ENCODE data around the gene CFAP61. TPM values are rescaled to one million over a fixed set of nuclear protein-coding genes. Genes with fewer than 3 reads are reported as not detected.
"Not testable (repeated sequence)": the region's sequence is repeated elsewhere in the genome, so short reads cannot be mapped to it uniquely, and the experiment has no call there.

Gene CFAP61
- total RNA-seq, 1 experiment from 2014 or later = 0.19 TPM

DNA sequence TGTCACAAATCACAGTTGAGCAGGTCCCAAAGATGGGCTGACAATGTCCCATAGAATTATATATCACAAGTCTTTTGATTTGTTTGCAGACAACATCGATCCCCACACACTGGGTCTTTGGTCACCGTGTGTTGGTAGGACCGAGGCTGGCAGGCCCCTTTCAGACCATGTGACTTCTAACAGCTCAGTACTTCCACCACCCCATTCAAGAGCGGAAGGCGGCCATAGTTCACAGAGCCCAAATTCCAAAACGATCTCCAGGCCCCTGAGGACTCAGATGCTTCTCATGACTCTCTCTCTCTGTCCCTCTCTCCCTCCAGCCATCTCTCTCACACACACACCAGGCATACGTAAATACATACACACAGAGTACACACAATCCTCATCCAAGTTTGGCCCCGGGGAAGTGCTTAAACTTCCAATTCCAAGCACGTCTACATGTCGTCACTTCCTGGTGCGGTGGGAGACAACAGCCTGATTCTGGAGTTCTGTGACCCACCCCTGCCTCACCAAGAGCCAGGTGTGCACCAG lies 159.7 kb downstream of the CFAP61 start:
- Histone ChIP-seq H3K27me3 (ENCODE audit: low read length) (no peaks in the 10 kb centered on the region), H3K4me1 (ENCODE audit: low read length) (peaks cover 8% of the 10 kb centered on the region), H3K27ac (ENCODE audit: low read length) (no peak overlapping the region), H3K79me2 (ENCODE audit: low read length) (no peaks in the 10 kb centered on the region), H3K9me3 (ENCODE audit: low read length) (no peaks in the 10 kb centered on the region), H4K20me1 (ENCODE audit: insufficient read depth, low read depth, low read length) (no peaks in the 10 kb centered on the region), H2AFZ (ENCODE audit: low read length) (no peak overlapping the region), H3K9me2 (replicated peaks; ENCODE audit: insufficient read depth, low read length) (no peaks in the 10 kb centered on the region), H3K4me3 (ENCODE audit: low read length) (no peak overlapping the region), H3K36me3 (ENCODE audit: insufficient read depth, low read length) (no peaks in the 10 kb centered on the region), H3K9ac (ENCODE audit: low read length) (no peak overlapping the region), H3K4me2 (ENCODE audit: low read depth, low read length, poor library complexity, severe bottlenecking) (no peak overlapping the region)
- DNase-seq = no peak

DNA sequence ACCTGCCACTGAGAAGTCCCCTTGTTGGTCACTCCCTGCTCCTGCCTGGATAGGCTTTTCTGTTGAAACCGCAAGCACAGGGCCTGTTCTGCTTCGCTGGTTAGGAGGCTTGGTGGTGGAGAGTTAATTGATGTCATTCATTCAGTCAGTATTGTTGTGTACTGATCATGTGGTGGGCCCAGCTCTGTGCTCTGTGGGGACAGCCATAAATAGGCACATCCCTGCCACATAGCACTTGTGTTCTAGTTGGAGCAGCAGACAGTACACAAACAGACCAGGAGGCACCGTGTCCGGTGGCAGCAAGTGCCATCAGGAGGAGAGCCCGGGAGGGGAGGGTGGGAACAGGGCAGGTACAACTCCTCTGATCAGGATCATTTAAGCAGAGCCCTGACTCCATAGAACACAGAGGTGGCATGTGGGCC lies 160.4 kb downstream of the CFAP61 start:
- H3K4me2 ChIP-seq (ENCODE audit: low read depth, low read length, poor library complexity, severe bottlenecking) = no peak overlapping the region
- no peak overlapping the region for H3K4me3 ChIP-seq (ENCODE audit: low read length)
- H3K27me3 ChIP-seq (ENCODE audit: low read length) = no peaks in the 10 kb centered on the region
- H3K4me1 ChIP-seq (ENCODE audit: low read length) = peaks cover 7% of the 10 kb centered on the region
- H3K9me2 ChIP-seq (replicated peaks; ENCODE audit: insufficient read depth, low read length) = no peaks in the 10 kb centered on the region
- no peaks in the 10 kb centered on the region for H3K9me3 ChIP-seq (ENCODE audit: low read length)
- H3K79me2 ChIP-seq (ENCODE audit: low read length) = no peaks in the 10 kb centered on the region
- no peak overlapping the region for H2AFZ ChIP-seq (ENCODE audit: low read length)
- no peaks in the 10 kb centered on the region for H3K36me3 ChIP-seq (ENCODE audit: insufficient read depth, low read length)
- no peak overlapping the region for H3K27ac ChIP-seq (ENCODE audit: low read length)
- DNase-seq = no peak
- H3K9ac ChIP-seq (ENCODE audit: low read length) = no peak overlapping the region
- no peaks in the 10 kb centered on the region for H4K20me1 ChIP-seq (ENCODE audit: insufficient read depth, low read depth, low read length)

DNA sequence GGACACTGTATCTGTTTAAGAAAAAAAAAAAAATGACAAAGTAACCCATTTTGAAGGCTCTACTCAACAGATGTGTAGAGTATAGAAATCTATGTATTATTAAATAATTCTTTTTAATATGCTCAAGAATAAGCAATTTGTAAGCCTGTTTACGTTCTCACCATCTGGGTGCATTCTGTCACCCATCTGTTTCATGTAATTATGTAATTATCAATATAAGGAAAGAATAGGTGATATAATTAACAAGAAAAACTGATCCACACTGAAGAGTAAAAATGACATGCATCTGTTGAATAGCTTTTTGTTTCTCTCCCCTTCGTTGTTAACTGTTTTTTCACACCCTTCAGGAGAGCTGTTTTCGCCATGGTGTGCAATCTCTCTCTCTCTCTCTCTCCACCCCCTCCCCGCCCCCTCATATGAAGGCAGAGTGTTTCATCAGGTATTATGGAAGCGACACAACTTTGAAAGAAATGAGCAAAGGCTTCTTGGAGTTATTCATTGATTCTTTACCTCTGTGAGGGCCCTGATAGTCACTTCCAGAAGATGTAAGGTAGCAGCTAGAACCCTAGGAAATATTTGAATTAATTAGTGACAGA lies 161.3 kb downstream of the CFAP61 start:
- H3K4me3 ChIP-seq (ENCODE audit: low read length) = no peak overlapping the region
- no peak overlapping the region for H2AFZ ChIP-seq (ENCODE audit: low read length)
- no peak for DNase-seq
- no peaks in the 10 kb centered on the region for H3K79me2 ChIP-seq (ENCODE audit: low read length)
- no peak overlapping the region for H3K27ac ChIP-seq (ENCODE audit: low read length)
- no peaks in the 10 kb centered on the region for H3K9me2 ChIP-seq (replicated peaks; ENCODE audit: insufficient read depth, low read length)
- no peak overlapping the region for H3K9ac ChIP-seq (ENCODE audit: low read length)
- H3K27me3 ChIP-seq (ENCODE audit: low read length) = 0 out of 2 replicates have a peak, but pooled peaks cover 2% of the 10 kb centered on the region
- H3K9me3 ChIP-seq (ENCODE audit: low read length) = no peaks in the 10 kb centered on the region; the same call in 1 of the 2 replicates
- H3K4me1 ChIP-seq (ENCODE audit: low read length) = no peaks in the 10 kb centered on the region
- H3K4me2 ChIP-seq (ENCODE audit: low read depth, low read length, poor library complexity, severe bottlenecking) = no peak overlapping the region
- no peaks in the 10 kb centered on the region for H4K20me1 ChIP-seq (ENCODE audit: insufficient read depth, low read depth, low read length)
- no peaks in the 10 kb centered on the region for H3K36me3 ChIP-seq (ENCODE audit: insufficient read depth, low read length)

DNA sequence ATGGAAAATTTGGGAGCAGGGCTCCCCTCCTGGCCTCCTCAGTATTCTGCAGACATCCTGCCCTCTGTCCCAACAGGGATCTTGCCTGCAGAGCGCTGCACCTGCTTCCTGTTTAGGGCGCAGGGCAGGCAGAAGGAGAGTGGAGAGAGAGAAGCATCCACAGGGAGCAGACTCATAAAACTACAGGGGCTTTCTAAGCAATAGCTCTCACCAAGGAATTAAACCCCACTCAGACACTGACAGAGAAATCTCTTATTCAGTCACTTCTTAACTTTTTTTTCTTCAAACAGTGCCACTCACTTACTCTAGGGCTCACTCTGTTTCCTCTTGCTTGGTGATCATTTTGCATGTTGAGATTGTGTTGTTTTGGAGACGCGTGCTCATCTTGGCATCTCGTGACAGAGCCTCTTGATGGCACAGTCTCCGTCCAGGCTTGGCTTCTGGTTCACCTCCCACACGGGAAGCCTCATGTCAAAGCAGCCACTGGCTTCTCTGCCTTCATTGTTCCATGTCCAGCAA lies 162.5 kb downstream of the CFAP61 start:
- Histone ChIP-seq H3K9ac (ENCODE audit: low read length) (no peak overlapping the region), H3K9me2 (replicated peaks; ENCODE audit: insufficient read depth, low read length) (no peaks in the 10 kb centered on the region), H3K79me2 (ENCODE audit: low read length) (no peaks in the 10 kb centered on the region), H3K4me3 (ENCODE audit: low read length) (no peak overlapping the region), H3K36me3 (ENCODE audit: insufficient read depth, low read length) (no peaks in the 10 kb centered on the region), H3K9me3 (ENCODE audit: low read length) (no peaks in the 10 kb centered on the region; the same call in 1 of the 2 replicates), H3K4me1 (ENCODE audit: low read length) (no peaks in the 10 kb centered on the region), H4K20me1 (ENCODE audit: insufficient read depth, low read depth, low read length) (no peaks in the 10 kb centered on the region), H3K27ac (ENCODE audit: low read length) (no peak overlapping the region), H2AFZ (ENCODE audit: low read length) (no peak overlapping the region), H3K27me3 (ENCODE audit: low read length) (0 out of 2 replicates have a peak, but pooled peaks cover 4% of the 10 kb centered on the region), H3K4me2 (ENCODE audit: low read depth, low read length, poor library complexity, severe bottlenecking) (no peak overlapping the region)
- no peak for DNase-seq

DNA sequence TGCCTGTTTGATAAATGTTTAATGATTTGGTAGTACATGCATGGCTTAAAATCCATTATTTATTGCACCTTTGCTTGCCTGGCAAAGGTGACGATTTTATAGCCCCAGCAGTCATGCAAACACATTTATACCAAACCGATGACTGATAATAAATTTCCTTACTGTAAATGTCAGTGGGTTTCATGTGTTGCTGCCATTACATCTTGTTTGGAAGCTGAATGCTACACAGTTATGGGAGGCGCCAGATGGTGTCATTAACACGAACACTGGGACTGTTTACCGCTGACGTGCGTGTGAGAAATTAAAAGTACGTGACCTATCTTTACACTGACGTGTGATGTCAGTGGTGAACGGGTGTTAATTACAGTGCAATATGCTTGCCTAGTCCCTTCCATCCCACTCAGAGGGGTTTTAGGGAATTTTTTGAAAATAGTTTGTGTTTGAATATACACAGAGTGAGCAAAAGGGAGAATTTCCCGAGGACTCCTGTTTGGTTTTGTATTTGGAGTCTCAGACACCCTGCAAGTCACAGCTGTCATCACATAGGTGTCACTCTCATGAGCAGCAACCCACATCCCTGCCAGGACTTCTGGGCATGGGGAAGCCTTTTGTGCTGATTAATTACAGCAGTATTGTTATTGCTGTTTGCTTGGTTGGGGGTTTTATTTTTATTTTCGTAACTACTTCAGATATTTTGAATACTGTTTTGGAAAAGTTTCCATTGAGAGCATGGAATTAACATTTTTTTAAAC lies 163.8 kb downstream of the CFAP61 start:
- H3K4me3 ChIP-seq (ENCODE audit: low read length) = no peak overlapping the region
- no peaks in the 10 kb centered on the region for H3K9me2 ChIP-seq (replicated peaks; ENCODE audit: insufficient read depth, low read length)
- H3K79me2 ChIP-seq (ENCODE audit: low read length) = no peaks in the 10 kb centered on the region
- no peaks in the 10 kb centered on the region for H3K36me3 ChIP-seq (ENCODE audit: insufficient read depth, low read length)
- 0 out of 2 replicates have a peak, but pooled peaks cover 4% of the 10 kb centered on the region for H3K27me3 ChIP-seq (ENCODE audit: low read length)
- H3K4me1 ChIP-seq (ENCODE audit: low read length) = no peaks in the 10 kb centered on the region
- no peak for DNase-seq
- H3K9me3 ChIP-seq (ENCODE audit: low read length) = no peaks in the 10 kb centered on the region; the same call in 1 of the 2 replicates
- H3K27ac ChIP-seq (ENCODE audit: low read length) = no peak overlapping the region
- no peak overlapping the region for H3K4me2 ChIP-seq (ENCODE audit: low read depth, low read length, poor library complexity, severe bottlenecking)
- no peak overlapping the region for H3K9ac ChIP-seq (ENCODE audit: low read length)
- no peaks in the 10 kb centered on the region for H4K20me1 ChIP-seq (ENCODE audit: insufficient read depth, low read depth, low read length)
- no peak overlapping the region for H2AFZ ChIP-seq (ENCODE audit: low read length)

- Histone ChIP-seq H3K27me3 (ENCODE audit: low read length) (0 out of 2 replicates have a peak, but pooled peaks cover 4% of the 10 kb centered on the region), H3K9me3 (ENCODE audit: low read length) (no peaks in the 10 kb centered on the region; the same call in 1 of the 2 replicates), H3K9me2 (replicated peaks; ENCODE audit: insufficient read depth, low read length) (no peaks in the 10 kb centered on the region), H3K4me1 (ENCODE audit: low read length) (no peaks in the 10 kb centered on the region), H3K79me2 (ENCODE audit: low read length) (no peaks in the 10 kb centered on the region), H2AFZ (ENCODE audit: low read length) (no peak overlapping the region), H3K27ac (ENCODE audit: low read length) (no peak overlapping the region), H4K20me1 (ENCODE audit: insufficient read depth, low read depth, low read length) (no peaks in the 10 kb centered on the region), H3K4me3 (ENCODE audit: low read length) (no peak overlapping the region), H3K9ac (ENCODE audit: low read length) (no peak overlapping the region), H3K4me2 (ENCODE audit: low read depth, low read length, poor library complexity, severe bottlenecking) (no peak overlapping the region), H3K36me3 (ENCODE audit: insufficient read depth, low read length) (no peaks in the 10 kb centered on the region)
- DNase-seq = no peak
Measured at GRCh38 chr20:20216941-20217340, 164.6 kb downstream of the CFAP61 start.

DNA sequence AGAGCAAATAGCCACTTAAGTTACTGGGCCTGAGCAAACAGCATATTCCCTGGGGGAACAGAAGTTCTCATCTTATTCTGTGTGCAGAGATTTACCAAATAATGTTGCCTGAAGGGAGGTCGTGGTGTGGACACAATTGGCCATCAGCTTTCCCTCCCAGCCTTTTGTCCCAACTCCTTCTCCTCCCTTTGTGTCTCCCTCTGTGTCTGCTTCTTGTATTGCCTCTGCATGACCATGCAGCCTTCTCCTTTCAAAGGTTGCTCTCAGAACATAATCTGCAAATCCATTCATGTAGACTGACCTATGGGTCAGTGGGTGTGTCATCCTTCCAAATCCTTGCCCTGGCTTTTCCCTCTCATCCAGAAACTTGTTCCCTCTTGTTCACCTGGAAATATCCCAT lies 165.3 kb downstream of the CFAP61 start:
- Histone ChIP-seq H3K36me3 (ENCODE audit: insufficient read depth, low read length) (no peaks in the 10 kb centered on the region), H3K27me3 (ENCODE audit: low read length) (0 out of 2 replicates have a peak, but pooled peaks cover 4% of the 10 kb centered on the region), H3K27ac (ENCODE audit: low read length) (no peak overlapping the region), H3K9me3 (ENCODE audit: low read length) (no peaks in the 10 kb centered on the region; the same call in 1 of the 2 replicates), H2AFZ (ENCODE audit: low read length) (no peak overlapping the region), H3K9ac (ENCODE audit: low read length) (no peak overlapping the region), H3K4me2 (ENCODE audit: low read depth, low read length, poor library complexity, severe bottlenecking) (no peak overlapping the region), H3K79me2 (ENCODE audit: low read length) (no peaks in the 10 kb centered on the region), H3K4me3 (ENCODE audit: low read length) (no peak overlapping the region), H3K4me1 (ENCODE audit: low read length) (no peaks in the 10 kb centered on the region), H3K9me2 (replicated peaks; ENCODE audit: insufficient read depth, low read length) (no peaks in the 10 kb centered on the region), H4K20me1 (ENCODE audit: insufficient read depth, low read depth, low read length) (no peaks in the 10 kb centered on the region)
- no peak for DNase-seq

- not testable (repeated sequence) for DNase-seq; H3K9me2 ChIP-seq (replicated peaks; ENCODE audit: insufficient read depth, low read length); H3K79me2 ChIP-seq (ENCODE audit: low read length); H4K20me1 ChIP-seq (ENCODE audit: insufficient read depth, low read depth, low read length); H3K27me3 ChIP-seq (ENCODE audit: low read length); H3K4me3 ChIP-seq (ENCODE audit: low read length); H3K9ac ChIP-seq (ENCODE audit: low read length); H3K4me2 ChIP-seq (ENCODE audit: low read depth, low read length, poor library complexity, severe bottlenecking); H3K27ac ChIP-seq (ENCODE audit: low read length); H2AFZ ChIP-seq (ENCODE audit: low read length); H3K4me1 ChIP-seq (ENCODE audit: low read length); H3K9me3 ChIP-seq (ENCODE audit: low read length); H3K36me3 ChIP-seq (ENCODE audit: insufficient read depth, low read length)
Measured at GRCh38 chr20:20218106-20218505, 165.8 kb downstream of the CFAP61 start.

All from Karpas-422 (cell line).